HG02943 (cell line): ENCODE results near the gene ARID2.

Experiments
- ATAC-seq: cut with Tn5 transposase; IDR thresholded peaks from one replicate; pipeline ENCODE4 v1.9.1; 2021; ENCODE audit warnings: mild to moderate bottlenecking, low read depth, moderate library complexity; ENCODE audit not compliant: unreplicated experiment

ARID2 gene

GRCh38 chr12:45913631-45914030, 184.1 kb downstream of the ARID2 start:
- no peak for ATAC-seq

- no peak for ATAC-seq
Measured at GRCh38 chr12:45914090-45914489, 184.6 kb downstream of the ARID2 start.

- no peak for ATAC-seq
Measured at GRCh38 chr12:45915405-45915804, 185.9 kb downstream of the ARID2 start.

GRCh38 chr12:45918818-45919217, 189.3 kb downstream of the ARID2 start:
- no peak for ATAC-seq

- no peak for ATAC-seq
Measured at GRCh38 chr12:45928309-45928708, 198.8 kb downstream of the ARID2 start.

GRCh38 chr12:45930369-45930768, 200.9 kb downstream of the ARID2 start:
- no peak for ATAC-seq

- no peak for ATAC-seq
Measured at GRCh38 chr12:45933504-45933903, 204.0 kb downstream of the ARID2 start.

GRCh38 chr12:45934956-45935355, 205.4 kb downstream of the ARID2 start:
- ATAC-seq: no peak

- no peak for ATAC-seq
Measured at GRCh38 chr12:45938566-45938965, 209.1 kb downstream of the ARID2 start.

- ATAC-seq: no peak
Measured at GRCh38 chr12:45939759-45940158, 210.3 kb downstream of the ARID2 start.

- no peak for ATAC-seq
Measured at GRCh38 chr12:45944771-45945170, 215.3 kb downstream of the ARID2 start.

- ATAC-seq: no peak
Measured at GRCh38 chr12:45946435-45946834, 216.9 kb downstream of the ARID2 start.

- no peak for ATAC-seq
Measured at GRCh38 chr12:45948546-45948945, 219.0 kb downstream of the ARID2 start.
